ENCODE results near the gene KCNQ1.

- no peak for TF ChIP-seq CTCF (IDR thresholded peaks at IDR 0.05)
- no peak for TF ChIP-seq POLR2A (IDR thresholded peaks at IDR 0.05)
Observed at GRCh38 chr11:2737866-2738265, 293.1 kb downstream of the KCNQ1 start.

Data from lower leg skin (tissue), 3 donors.